ENCODE results near the gene PHAF1. TPM values are rescaled to one million over a fixed set of nuclear protein-coding genes. Genes with fewer than 3 reads are reported as not detected.

PHAF1 gene
- total and polyA plus RNA-seq, 2 of the 13 experiments (the other 11 are each of a cell fraction or from before 2014, with no cell fraction given): 48.3 to 174 TPM

GRCh38 chr16:67165121-67166078 lies 55.7 kb downstream of the PHAF1 start (continued):
- TF ChIP-seq, protein P1, sequence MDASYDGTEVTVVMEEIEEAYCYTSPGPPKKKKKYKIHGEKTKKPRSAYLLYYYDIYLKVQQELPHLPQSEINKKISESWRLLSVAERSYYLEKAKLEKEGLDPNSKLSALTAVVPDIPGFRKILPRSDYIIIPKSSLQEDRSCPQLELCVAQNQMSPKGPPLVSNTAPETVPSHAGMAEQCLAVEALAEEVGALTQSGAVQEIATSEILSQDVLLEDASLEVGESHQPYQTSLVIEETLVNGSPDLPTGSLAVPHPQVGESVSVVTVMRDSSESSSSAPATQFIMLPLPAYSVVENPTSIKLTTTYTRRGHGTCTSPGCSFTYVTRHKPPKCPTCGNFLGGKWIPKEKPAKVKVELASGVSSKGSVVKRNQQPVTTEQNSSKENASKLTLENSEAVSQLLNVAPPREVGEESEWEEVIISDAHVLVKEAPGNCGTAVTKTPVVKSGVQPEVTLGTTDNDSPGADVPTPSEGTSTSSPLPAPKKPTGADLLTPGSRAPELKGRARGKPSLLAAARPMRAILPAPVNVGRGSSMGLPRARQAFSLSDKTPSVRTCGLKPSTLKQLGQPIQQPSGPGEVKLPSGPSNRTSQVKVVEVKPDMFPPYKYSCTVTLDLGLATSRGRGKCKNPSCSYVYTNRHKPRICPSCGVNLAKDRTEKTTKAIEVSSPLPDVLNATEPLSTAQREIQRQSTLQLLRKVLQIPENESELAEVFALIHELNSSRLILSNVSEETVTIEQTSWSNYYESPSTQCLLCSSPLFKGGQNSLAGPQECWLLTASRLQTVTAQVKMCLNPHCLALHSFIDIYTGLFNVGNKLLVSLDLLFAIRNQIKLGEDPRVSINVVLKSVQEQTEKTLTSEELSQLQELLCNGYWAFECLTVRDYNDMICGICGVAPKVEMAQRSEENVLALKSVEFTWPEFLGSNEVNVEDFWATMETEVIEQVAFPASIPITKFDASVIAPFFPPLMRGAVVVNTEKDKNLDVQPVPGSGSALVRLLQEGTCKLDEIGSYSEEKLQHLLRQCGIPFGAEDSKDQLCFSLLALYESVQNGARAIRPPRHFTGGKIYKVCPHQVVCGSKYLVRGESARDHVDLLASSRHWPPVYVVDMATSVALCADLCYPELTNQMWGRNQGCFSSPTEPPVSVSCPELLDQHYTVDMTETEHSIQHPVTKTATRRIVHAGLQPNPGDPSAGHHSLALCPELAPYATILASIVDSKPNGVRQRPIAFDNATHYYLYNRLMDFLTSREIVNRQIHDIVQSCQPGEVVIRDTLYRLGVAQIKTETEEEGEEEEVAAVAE (CRISPR knock-in tag; IDR thresholded peaks at IDR 0.05; ENCODE audit: borderline replicate concordance): no peak
- TF ChIP-seq ZMYM3 (CRISPR knock-in tag; IDR thresholded peaks at IDR 0.05) (peak; percentile 75), HIVEP1 (CRISPR knock-in tag; IDR thresholded peaks at IDR 0.05) (no peak), SP1 (IDR thresholded peaks at IDR 0.05) (no peak), SP1 (CRISPR knock-in tag; IDR thresholded peaks at IDR 0.05) (no peak), TBX3 (IDR thresholded peaks at IDR 0.05; ENCODE audit: borderline replicate concordance) (no peak), SP2 (CRISPR knock-in tag; IDR thresholded peaks at IDR 0.05) (no peak), GTF2F1 (IDR thresholded peaks at IDR 0.05; ENCODE audit: low read length) (no peak), ZMYM2 (CRISPR knock-in tag; IDR thresholded peaks at IDR 0.05) (peak; percentile 67; the same call in 1 of the 2 replicates), TBL1XR1 (IDR thresholded peaks at IDR 0.05; ENCODE audit: borderline replicate concordance, low read length, partially characterized antibody) (no peak), ETV6 (CRISPR knock-in tag; conservative IDR thresholded peaks at IDR 0.05) (no peak), ZHX1 (CRISPR knock-in tag; IDR thresholded peaks at IDR 0.05; ENCODE audit: low read depth) (peak; percentile 52; the same call in 1 of the 2 replicates), JUND (CRISPR knock-in tag; IDR thresholded peaks at IDR 0.05) (no peak), RXRA (CRISPR knock-in tag; IDR thresholded peaks at IDR 0.05) (no peak), ZNF816 (CRISPR knock-in tag; IDR thresholded peaks at IDR 0.05; ENCODE audit: borderline replicate concordance) (0 out of 2 replicates have a peak, but pooled peaks have one; percentile 2)
- TF ChIP-seq, protein P2, sequence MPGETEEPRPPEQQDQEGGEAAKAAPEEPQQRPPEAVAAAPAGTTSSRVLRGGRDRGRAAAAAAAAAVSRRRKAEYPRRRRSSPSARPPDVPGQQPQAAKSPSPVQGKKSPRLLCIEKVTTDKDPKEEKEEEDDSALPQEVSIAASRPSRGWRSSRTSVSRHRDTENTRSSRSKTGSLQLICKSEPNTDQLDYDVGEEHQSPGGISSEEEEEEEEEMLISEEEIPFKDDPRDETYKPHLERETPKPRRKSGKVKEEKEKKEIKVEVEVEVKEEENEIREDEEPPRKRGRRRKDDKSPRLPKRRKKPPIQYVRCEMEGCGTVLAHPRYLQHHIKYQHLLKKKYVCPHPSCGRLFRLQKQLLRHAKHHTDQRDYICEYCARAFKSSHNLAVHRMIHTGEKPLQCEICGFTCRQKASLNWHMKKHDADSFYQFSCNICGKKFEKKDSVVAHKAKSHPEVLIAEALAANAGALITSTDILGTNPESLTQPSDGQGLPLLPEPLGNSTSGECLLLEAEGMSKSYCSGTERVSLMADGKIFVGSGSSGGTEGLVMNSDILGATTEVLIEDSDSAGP (CRISPR knock-in tag; IDR thresholded peaks at IDR 0.05; ENCODE audit: borderline replicate concordance): peak; percentile 1; the same call in 1 of the 2 replicates
- TF ChIP-seq, protein P3, sequence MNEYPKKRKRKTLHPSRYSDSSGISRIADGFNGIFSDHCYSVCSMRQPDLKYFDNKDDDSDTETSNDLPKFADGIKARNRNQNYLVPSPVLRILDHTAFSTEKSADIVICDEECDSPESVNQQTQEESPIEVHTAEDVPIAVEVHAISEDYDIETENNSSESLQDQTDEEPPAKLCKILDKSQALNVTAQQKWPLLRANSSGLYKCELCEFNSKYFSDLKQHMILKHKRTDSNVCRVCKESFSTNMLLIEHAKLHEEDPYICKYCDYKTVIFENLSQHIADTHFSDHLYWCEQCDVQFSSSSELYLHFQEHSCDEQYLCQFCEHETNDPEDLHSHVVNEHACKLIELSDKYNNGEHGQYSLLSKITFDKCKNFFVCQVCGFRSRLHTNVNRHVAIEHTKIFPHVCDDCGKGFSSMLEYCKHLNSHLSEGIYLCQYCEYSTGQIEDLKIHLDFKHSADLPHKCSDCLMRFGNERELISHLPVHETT (CRISPR knock-in tag; conservative IDR thresholded peaks at IDR 0.05): no peak

Data from HepG2 (cell line).